SK-N-MC (cell line): ENCODE data around the gene SH3BP1.

ENCODE experiments used
- EZH2 ChIP-seq: fragments of 200-600 bp; sonication (generic); IDR thresholded peaks from one replicate; pipeline ENCODE4 v1.6.1; 2017; ENCODE audit warnings: antibody characterized with exemption
- POLR2AphosphoS5 ChIP-seq: IDR thresholded peaks from 2 replicates; pipeline ENCODE4 v1.6.1; 2012; ENCODE audit warnings: mild to moderate bottlenecking, low read depth, low read length, borderline replicate concordance

- no peak for TF ChIP-seq EZH2
- no peak for TF ChIP-seq POLR2AphosphoS5
Observed at GRCh38 chr22:37626556-37627075, 12.9 kb upstream of the SH3BP1 start.
